Activated T-helper 2 cell treated with anti-CD3 and anti-CD28 coated beads, Interferon-gamma antibody, Interleukin-2, Interleukin-4, amounts not matched to agents 10 μg/mL and 5 μg/mL and 100 μg/mL, durations not matched to agents 14 hours and 24 hours and 36 hours (primary cell): Measurements from ENCODE around the gene MEF2D. TPM values are rescaled to one million over a fixed set of nuclear protein-coding genes. Genes with fewer than 3 reads are reported as not detected.
A peak's percentile ranks its signal among the peaks of the same experiment; 100 is the strongest.

ENCODE experiments used
- DNase-seq: peaks from one replicate; pipeline ENCODE4 v3.0.0; 2021; ENCODE audit warnings: low spot score
- H3K27ac Mint-ChIP-seq: one replicate; pipeline ENCODE4 v1.8.0; 2021; ENCODE audit warnings: mixed read lengths
- H3K27me3 Mint-ChIP-seq: one replicate; pipeline ENCODE4 v1.8.0; 2021; ENCODE audit warnings: low read depth, mixed read lengths
- H3K36me3 Mint-ChIP-seq: one replicate; pipeline ENCODE4 v1.8.0; 2021; ENCODE audit warnings: low read depth, mixed read lengths
- H3K4me1 Mint-ChIP-seq: one replicate; pipeline ENCODE4 v1.8.0; 2021; ENCODE audit warnings: low read depth, mixed read lengths
- H3K4me3 Mint-ChIP-seq: one replicate; pipeline ENCODE4 v1.8.0; 2021; ENCODE audit warnings: low read depth, mild to moderate bottlenecking, moderate library complexity, mixed read lengths
- H3K9me3 Mint-ChIP-seq: one replicate; pipeline ENCODE4 v1.8.0; 2021; ENCODE audit warnings: mixed read lengths
- intact Hi-C: fragments of 100-400 bp; cut with micrococcal nuclease; formaldehyde crosslinking; loops from one replicate; pipeline ENCODE4 v1.15.1; 2023
- total RNA-seq: library from RNA; stranded (reverse); gene quantifications from 2 replicates; pipeline ENCODE4 v1.2.3, GENCODE V29; 2022

MEF2D gene
- total RNA-seq, 1 donor from 2014 or later, result 42.1 TPM

GRCh38 chr1:156504438-156504813 lies 3.9 kb upstream of the MEF2D start:
- Mint-ChIP-seq H3K27me3 (no peaks in the 10 kb centered on the region), H3K4me3 (peak overlapping the region; percentile 72), H3K9me3 (no peaks in the 10 kb centered on the region), H3K36me3 (no peaks in the 10 kb centered on the region), H3K27ac (peak overlapping the region; percentile 94), H3K4me1 (peaks cover 65% of the 10 kb centered on the region)
- no peak for DNase-seq
- intact Hi-C loops, result loop anchor here (5.0 to 10.0 kb wide), 5 partner anchors 68 to 1242 kb away; partner anchors contain the start of genes IQGAP3, PMF1 and SCAMP3

GRCh38 chr1:156503698-156504437 lies 3.3 kb upstream of the MEF2D start:
- DNase-seq, result no peak
- intact Hi-C loops, result loop anchor here (5.0 to 10.0 kb wide), 5 partner anchors 68 to 1242 kb away; partner anchors contain the start of genes IQGAP3, PMF1 and SCAMP3
- peaks cover 62% of the 10 kb centered on the region for H3K4me1 Mint-ChIP-seq
- peak overlapping the region; percentile 94 for H3K27ac Mint-ChIP-seq
- H3K4me3 Mint-ChIP-seq, result peak overlapping the region; percentile 72
- no peaks in the 10 kb centered on the region for H3K27me3 Mint-ChIP-seq
- H3K9me3 Mint-ChIP-seq, result no peaks in the 10 kb centered on the region
- peaks cover 3% of the 10 kb centered on the region for H3K36me3 Mint-ChIP-seq

GRCh38 chr1:156502894-156503697 lies 2.5 kb upstream of the MEF2D start:
- H3K4me3 Mint-ChIP-seq, result peak overlapping the region; percentile 8
- intact Hi-C loops, result loop anchor here (5.0 to 10.0 kb wide), 5 partner anchors 69 to 1241 kb away; partner anchors contain the start of genes IQGAP3, PMF1 and SCAMP3
- peaks cover 57% of the 10 kb centered on the region for H3K4me1 Mint-ChIP-seq

GRCh38 chr1:156502391-156502893 lies 1.9 kb upstream of the MEF2D start:
- DNase-seq, result no peak
- H3K36me3 Mint-ChIP-seq, result peaks cover 16% of the 10 kb centered on the region
- no peaks in the 10 kb centered on the region for H3K9me3 Mint-ChIP-seq
- intact Hi-C loops, result loop anchor here (5.0 to 10.0 kb wide), 5 partner anchors 70 to 1240 kb away; partner anchors contain the start of genes IQGAP3, PMF1 and SCAMP3
- peak overlapping the region; percentile 90 for H3K27ac Mint-ChIP-seq
- H3K4me1 Mint-ChIP-seq, result peaks cover 58% of the 10 kb centered on the region
- H3K4me3 Mint-ChIP-seq, result peak overlapping the region; percentile 78
- H3K27me3 Mint-ChIP-seq, result no peaks in the 10 kb centered on the region

More at GRCh38 chr1:156502894-156503697, 2.5 kb upstream of the MEF2D start:
- H3K27ac Mint-ChIP-seq, result peak overlapping the region; percentile 90
- DNase-seq, result no peak
- H3K9me3 Mint-ChIP-seq, result no peaks in the 10 kb centered on the region
- peaks cover 9% of the 10 kb centered on the region for H3K36me3 Mint-ChIP-seq
- H3K27me3 Mint-ChIP-seq, result no peaks in the 10 kb centered on the region

GRCh38 chr1:156500793-156501506 lies 375 bp upstream of the MEF2D start:
- Mint-ChIP-seq H3K36me3 (peaks cover 26% of the 10 kb centered on the region), H3K9me3 (no peaks in the 10 kb centered on the region)

GRCh38 chr1:156499842-156500542 lies 583 bp downstream of the MEF2D start:
- H3K27ac Mint-ChIP-seq, result peak overlapping the region; percentile 60
- H3K4me1 Mint-ChIP-seq, result peaks cover 63% of the 10 kb centered on the region
- DNase-seq, result no peak
- peaks cover 34% of the 10 kb centered on the region for H3K36me3 Mint-ChIP-seq
- no peaks in the 10 kb centered on the region for H3K27me3 Mint-ChIP-seq
- no peaks in the 10 kb centered on the region for H3K9me3 Mint-ChIP-seq
- intact Hi-C loops, result loop anchor here (1.0 to 10.0 kb wide), 9 partner anchors 8 to 1238 kb away; partner anchors contain the start of genes GPATCH4, IQGAP3, PMF1 and SCAMP3
- H3K4me3 Mint-ChIP-seq, result peak overlapping the region; percentile 85

More at GRCh38 chr1:156500793-156501506, 375 bp upstream of the MEF2D start:
- DNase-seq, result peak; percentile 89
- intact Hi-C loops, result loop anchor here (1.0 to 10.0 kb wide), 9 partner anchors 9 to 1239 kb away; partner anchors contain the start of genes GPATCH4, IQGAP3, PMF1 and SCAMP3
- peaks cover 62% of the 10 kb centered on the region for H3K4me1 Mint-ChIP-seq
- H3K27me3 Mint-ChIP-seq, result no peaks in the 10 kb centered on the region
- peak overlapping the region; percentile 86 for H3K4me3 Mint-ChIP-seq
- peak overlapping the region; percentile 90 for H3K27ac Mint-ChIP-seq

- Mint-ChIP-seq H3K9me3 (no peaks in the 10 kb centered on the region), H3K27me3 (no peaks in the 10 kb centered on the region), H3K4me1 (peaks cover 61% of the 10 kb centered on the region), H3K27ac (no peak overlapping the region), H3K36me3 (peaks cover 35% of the 10 kb centered on the region), H3K4me3 (peak overlapping the region; percentile 80)
- intact Hi-C loops, result no loop called here
- no peak for DNase-seq
These were observed 1.3 kb downstream of the MEF2D start for GRCh38 chr1:156499194-156499841.

GRCh38 chr1:156498432-156499193 lies 2.0 kb downstream of the MEF2D start:
- DNase-seq, result no peak
- H3K36me3 Mint-ChIP-seq, result peaks cover 35% of the 10 kb centered on the region
- peaks cover 60% of the 10 kb centered on the region for H3K4me1 Mint-ChIP-seq
- no peak overlapping the region for H3K27ac Mint-ChIP-seq
- no peaks in the 10 kb centered on the region for H3K27me3 Mint-ChIP-seq
- no peaks in the 10 kb centered on the region for H3K9me3 Mint-ChIP-seq
- intact Hi-C loops, result no loop called here
- peak overlapping the region; percentile 80 for H3K4me3 Mint-ChIP-seq

- DNase-seq, result no peak
- Mint-ChIP-seq H3K27ac (no peak overlapping the region), H3K4me1 (peaks cover 56% of the 10 kb centered on the region), H3K27me3 (no peaks in the 10 kb centered on the region), H3K4me3 (peak overlapping the region; percentile 80), H3K36me3 (peaks cover 37% of the 10 kb centered on the region), H3K9me3 (no peaks in the 10 kb centered on the region)
- intact Hi-C loops, result no loop called here
These were observed 2.7 kb downstream of the MEF2D start for GRCh38 chr1:156497743-156498431.

- intact Hi-C loops, result no loop called here
- H3K27ac Mint-ChIP-seq, result no peak overlapping the region
- peaks cover 56% of the 10 kb centered on the region for H3K4me1 Mint-ChIP-seq
- no peak overlapping the region for H3K4me3 Mint-ChIP-seq
- no peaks in the 10 kb centered on the region for H3K27me3 Mint-ChIP-seq
- peaks cover 44% of the 10 kb centered on the region for H3K36me3 Mint-ChIP-seq
- no peak for DNase-seq
- H3K9me3 Mint-ChIP-seq, result no peaks in the 10 kb centered on the region
These were observed 3.4 kb downstream of the MEF2D start for GRCh38 chr1:156497078-156497742.
